Lung microvascular endothelial cell (primary cell): ENCODE data around the gene NAT9. TPM values are rescaled to one million over a fixed set of nuclear protein-coding genes. Genes with fewer than 3 reads are reported as not detected.

Experiments
- DNase-seq, 2 donors: peaks; one replicate each; pipeline versions ENCODE4 v3.0.0 to v3.0.0-alpha.2; 2010; ENCODE audit warnings: low read depth in 2 of 2
- total RNA-seq: library from RNA; depleted of rRNA; stranded (reverse); fragments of >200 nt; gene quantifications from 2 replicates; pipeline ENCODE4 v1.2.1, GENCODE V29; 2014

NAT9 gene
- total RNA-seq, 1 donor from 2014 or later: 20.0 TPM

- no peak for DNase-seq
Observed at GRCh38 chr17:74763565-74764387, 12.4 kb downstream of the NAT9 start.

DNA sequence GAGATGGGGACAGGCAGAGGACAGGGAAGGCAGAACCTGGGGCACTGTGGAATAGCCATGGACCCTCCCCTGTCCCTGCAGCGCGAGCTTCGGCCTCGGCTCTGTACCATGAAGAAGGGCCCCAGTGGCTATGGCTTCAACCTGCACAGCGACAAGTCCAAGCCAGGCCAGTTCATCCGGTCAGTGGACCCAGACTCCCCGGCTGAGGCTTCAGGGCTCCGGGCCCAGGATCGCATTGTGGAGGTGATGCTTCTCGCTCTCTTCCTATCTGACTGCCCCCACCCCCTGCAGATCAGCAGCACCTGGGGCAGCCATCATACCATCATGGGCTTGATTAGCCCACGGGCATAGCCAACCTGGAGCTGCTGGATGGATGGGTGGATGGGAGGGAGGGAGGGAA, 14.2 kb downstream of the NAT9 start:
- no peak for DNase-seq

- DNase-seq: no peak
Observed at GRCh38 chr17:74761419-74761818, 14.7 kb downstream of the NAT9 start.

DNA sequence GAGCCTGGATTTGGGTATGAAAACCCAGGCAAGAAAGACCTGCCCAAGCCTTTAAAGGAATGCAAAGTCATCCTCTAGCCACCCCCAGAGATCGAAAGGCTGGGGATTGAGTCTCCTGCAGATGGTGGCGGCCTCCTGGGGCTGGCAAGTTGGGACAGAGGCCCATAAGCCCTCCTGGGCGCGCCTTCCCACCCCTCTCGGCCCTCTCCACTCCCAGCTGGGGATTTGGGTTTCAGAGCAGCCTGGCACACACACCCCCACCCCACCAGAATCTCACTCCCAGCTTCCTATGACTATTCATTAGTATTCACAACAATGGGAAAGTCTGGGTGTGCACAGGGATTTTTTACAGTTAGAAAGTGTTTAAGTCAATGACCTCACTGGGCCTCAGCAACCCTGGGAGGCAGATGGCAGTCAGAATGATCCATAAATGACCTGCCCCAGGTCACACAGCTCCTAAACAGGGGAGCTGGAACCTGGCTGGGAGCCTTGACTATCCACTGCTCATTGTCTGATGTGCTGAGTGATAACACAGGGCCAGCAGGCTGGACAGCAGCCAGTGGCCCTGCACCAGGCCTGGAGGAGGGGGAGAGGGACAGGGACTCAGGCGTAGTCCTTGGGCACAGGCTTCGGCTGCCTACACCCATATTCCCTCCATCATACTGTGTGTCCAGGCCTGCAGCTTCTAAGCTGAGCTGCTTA, 15.6 kb downstream of the NAT9 start:
- DNase-seq: peak in 1 of 2 donors; percentile 72

DNA sequence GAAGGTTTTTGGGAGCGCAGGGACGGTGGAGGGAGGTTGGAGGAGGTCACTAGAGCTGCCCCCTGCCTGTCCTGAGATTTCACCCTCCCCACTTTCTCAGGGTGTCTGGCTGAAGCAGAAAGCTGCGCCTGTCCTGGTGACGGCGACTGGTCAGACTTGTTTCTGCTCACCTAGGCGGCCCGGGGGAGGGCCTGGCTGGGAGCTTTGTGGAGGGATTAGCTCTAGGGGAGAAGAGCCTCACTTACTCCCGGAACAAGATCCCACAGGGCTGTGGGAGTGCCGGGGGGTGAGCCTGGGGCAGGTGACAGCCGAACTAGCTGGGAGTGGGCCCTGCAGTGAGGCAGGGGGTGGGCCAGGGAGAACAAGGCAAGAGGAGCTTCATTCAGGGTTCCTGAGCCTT, 16.2 kb downstream of the NAT9 start:
- DNase-seq: no peak

GRCh38 chr17:74759243-74759801, 16.8 kb downstream of the NAT9 start:
- no peak for DNase-seq

GRCh38 chr17:74758848-74759168, 17.3 kb downstream of the NAT9 start:
- no peak for DNase-seq

- DNase-seq: peak in 1 of 2 donors; percentile 36
Observed at GRCh38 chr17:74757931-74758847, 18.0 kb downstream of the NAT9 start.

DNA sequence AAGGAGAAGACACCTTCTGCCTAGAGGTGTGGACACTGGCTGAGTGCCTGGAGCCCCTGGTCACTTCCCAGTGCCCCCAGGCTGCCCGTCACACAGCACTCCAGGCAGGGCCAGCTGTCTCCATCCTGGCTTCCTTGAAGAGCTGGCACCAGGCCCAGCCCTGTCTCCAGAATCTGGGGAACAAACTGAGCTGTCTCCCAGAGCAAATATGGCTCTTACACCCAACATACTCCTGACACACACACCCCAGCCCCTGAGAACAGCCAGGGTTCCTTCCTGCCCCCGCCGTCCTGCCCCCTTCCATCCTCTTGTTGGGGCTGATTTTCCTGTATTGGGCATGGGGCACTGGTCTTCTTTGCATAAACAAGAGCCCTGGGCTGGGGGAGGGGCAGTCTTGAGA, 18.6 kb downstream of the NAT9 start:
- DNase-seq: no peak

DNA sequence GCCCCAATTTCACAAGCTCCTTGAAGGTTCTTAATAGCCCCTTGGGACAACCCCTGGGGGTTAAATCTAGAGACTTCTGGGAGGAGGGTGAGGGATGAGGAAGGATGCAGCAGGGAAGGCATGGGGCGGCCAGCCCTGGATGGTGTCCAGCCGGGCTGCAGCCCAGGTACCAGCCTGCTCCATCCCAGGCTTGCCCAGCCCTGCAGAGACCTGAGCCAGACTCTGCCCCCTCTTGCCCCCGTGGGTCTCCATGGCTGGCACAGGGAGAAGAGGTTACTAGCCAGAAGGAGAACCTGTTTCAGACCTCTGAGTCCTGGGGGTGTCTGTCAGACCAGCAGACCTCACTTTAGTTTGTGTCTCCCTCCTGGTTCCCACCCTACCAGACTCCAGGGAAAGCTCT, 19.3 kb downstream of the NAT9 start:
- DNase-seq: no peak

DNA sequence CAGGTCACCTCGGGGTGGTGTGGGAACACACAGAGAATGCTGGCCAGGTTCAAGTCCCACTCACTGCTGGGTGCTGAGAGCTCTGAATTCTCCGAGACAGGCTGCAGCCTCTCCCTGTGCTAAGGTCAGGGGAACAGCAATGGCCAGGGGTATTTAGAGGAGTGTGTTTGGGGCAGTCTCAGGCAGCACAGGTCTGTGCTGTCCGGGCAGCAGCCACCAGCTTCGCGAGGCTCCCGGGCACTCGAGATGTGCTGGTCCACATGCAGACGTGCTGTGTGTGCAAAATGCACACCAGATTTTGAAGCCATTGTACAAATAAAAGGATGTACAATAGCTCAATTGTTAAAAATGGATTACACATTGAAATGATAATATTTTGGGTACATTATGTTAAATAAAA, 20.6 kb downstream of the NAT9 start:
- no peak for DNase-seq

GRCh38 chr17:74754832-74755231, 21.3 kb downstream of the NAT9 start:
- no peak for DNase-seq

- DNase-seq: no peak
Observed at GRCh38 chr17:74752822-74753401, 23.2 kb downstream of the NAT9 start.

GRCh38 chr17:74752415-74752814, 23.7 kb downstream of the NAT9 start:
- DNase-seq: no peak

- no peak for DNase-seq
Observed at GRCh38 chr17:74750327-74751069, 25.6 kb downstream of the NAT9 start.

DNA sequence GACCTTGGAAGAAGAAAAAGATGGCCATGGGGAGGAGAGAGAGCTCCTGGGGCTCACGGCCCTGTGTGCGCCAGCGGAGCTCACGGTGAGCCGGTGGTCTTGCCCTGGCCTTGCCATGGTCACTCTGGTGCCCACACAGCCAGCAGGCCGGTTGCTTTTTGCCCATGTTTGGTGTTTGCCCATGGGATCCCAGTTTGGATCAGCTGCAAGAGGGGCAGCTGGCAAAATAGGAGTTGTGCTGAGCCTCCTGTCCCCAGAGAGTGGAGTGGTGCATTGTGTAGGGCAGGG, 26.2 kb downstream of the NAT9 start:
- no peak for DNase-seq

DNA sequence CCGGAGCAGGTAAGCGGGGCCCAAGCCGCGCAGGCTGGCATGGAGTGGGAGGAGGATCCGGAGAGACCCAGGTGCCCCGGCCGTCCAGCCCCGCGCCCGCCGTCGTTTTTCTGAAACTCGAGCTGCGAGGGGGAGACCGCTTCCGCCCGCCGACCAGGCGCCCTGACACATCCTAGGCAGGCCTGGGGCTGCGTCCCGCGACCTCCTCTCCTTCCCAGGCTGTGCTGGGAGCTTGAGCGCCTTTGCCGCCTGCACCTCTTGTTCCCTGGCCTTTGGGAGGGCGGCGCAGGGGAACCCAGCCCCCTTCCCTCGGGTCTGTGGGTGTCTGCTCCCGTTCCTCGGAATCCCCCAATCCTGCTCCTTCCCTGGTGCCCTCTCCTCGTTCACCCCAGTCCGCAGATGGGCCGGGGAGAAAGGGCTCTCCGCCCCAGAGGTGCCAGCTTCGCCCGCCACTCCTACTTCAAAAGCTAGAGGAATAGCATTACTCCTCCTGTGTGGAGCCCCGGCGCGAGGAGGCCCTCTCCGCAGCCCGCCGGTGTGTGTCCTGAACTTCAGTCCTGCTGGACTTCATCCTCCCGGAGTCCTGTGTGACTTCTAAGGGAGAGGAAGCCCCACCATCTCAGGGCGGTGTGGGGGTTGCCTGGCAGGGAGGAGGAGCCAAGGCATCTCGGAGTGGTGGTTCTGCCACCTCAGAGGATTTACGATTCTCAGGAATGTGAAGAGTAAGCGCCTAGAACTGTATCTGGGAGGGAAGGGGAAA, 26.7 kb downstream of the NAT9 start:
- DNase-seq: no peak

- peak; percentile 90 to 92 for DNase-seq
Observed at GRCh38 chr17:74748529-74749278, 27.4 kb downstream of the NAT9 start, which contains the start of gene NHERF1. Gene NHERF1 (plus strand): TSS chr17:74748628. CDS start chr17:74748847, 219 bp downstream.

DNA sequence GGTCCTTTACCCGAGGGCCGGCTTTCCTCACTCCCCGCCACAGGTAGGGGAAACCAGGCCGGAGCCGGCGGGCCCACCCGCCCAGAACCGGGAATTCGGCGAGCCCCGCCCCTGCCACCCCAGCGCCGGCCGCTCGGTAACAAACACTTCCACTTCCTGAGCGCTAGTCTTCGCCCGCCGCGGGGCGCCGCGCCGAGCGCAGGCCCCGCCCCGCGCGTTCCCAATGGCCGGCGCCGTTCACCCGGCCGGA, 27.9 kb downstream of the NAT9 start:
- no peak for DNase-seq

DNA sequence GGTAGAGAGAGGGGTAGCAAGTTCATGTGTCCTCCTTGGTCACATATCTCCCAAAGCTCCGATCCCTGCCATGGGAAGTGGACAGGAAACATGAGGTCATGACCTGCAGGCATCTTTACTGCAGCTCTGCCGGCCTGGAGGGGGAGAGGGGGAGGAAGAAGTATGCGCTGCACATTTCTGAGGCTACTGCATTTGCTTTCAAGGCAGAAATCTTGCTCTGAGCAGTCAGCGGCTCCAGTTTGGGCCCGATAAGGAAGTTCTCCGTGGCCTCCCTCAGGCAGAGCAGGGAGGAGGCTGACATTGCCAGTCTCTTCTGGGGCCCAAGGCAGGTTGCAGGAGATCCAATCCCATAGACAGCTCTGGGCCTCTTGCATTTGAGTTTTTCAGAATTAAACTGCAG, 29.2 kb downstream of the NAT9 start:
- DNase-seq: no peak
